Osteoblast (primary cell): Measurements from ENCODE around the gene RBM19. TPM values are rescaled to one million over a fixed set of nuclear protein-coding genes. Genes with fewer than 3 reads are reported as not detected.

Experiments
- DNase-seq: peaks from one replicate; pipeline ENCODE4 v3.0.0; 2011; ENCODE audit warnings: low spot score, mixed read lengths; ENCODE audit not compliant: insufficient read length; ENCODE audit errors: missing footprints
- H2AFZ ChIP-seq: 2 replicates; pipeline ENCODE4 v1.6.0; 2011; ENCODE audit warnings: mild to moderate bottlenecking, low read length
- H3K27ac ChIP-seq: 2 replicates; pipeline ENCODE4 v1.5.1; 2011; ENCODE audit warnings: mild to moderate bottlenecking, low read depth, low read length, moderate library complexity
- H3K27me3 ChIP-seq: 2 replicates; pipeline ENCODE4 v1.6.0; 2012; ENCODE audit warnings: mild to moderate bottlenecking, control low read depth, inconsistent platforms, low read length, moderate library complexity; ENCODE audit not compliant: insufficient read depth
- H3K36me3 ChIP-seq: 2 replicates; pipeline ENCODE4 v1.5.1; 2011; ENCODE audit warnings: mild to moderate bottlenecking, low read length, control low read depth, moderate library complexity; ENCODE audit not compliant: insufficient read depth
- H3K4me1 ChIP-seq: 2 replicates; pipeline ENCODE4 v1.5.1; 2011; ENCODE audit warnings: mild to moderate bottlenecking, low read length, control low read depth, moderate library complexity; ENCODE audit not compliant: insufficient read depth
- H3K4me2 ChIP-seq: 2 replicates; pipeline ENCODE4 v1.6.0; 2011; ENCODE audit warnings: mild to moderate bottlenecking, low read length; ENCODE audit not compliant: insufficient read depth
- H3K4me3 ChIP-seq: fragments of 200-600 bp; sonication (generic); 3 replicates; pipeline ENCODE4 v1.5.1; 2012; ENCODE audit warnings: mild to moderate bottlenecking, low read length, inconsistent platforms; ENCODE audit not compliant: insufficient read depth
- H3K79me2 ChIP-seq: 2 replicates; pipeline ENCODE4 v1.6.0; 2012; ENCODE audit warnings: mild to moderate bottlenecking, low read length, control low read depth, inconsistent platforms; ENCODE audit not compliant: insufficient read depth
- H3K9me3 ChIP-seq: 2 replicates; pipeline ENCODE4 v1.5.1; 2011; ENCODE audit warnings: low read depth, low read length, control low read depth
- H4K20me1 ChIP-seq: 2 replicates; pipeline ENCODE4 v1.6.0; 2012; ENCODE audit warnings: mild to moderate bottlenecking, low read length, control low read depth; ENCODE audit not compliant: insufficient read depth
- CTCF ChIP-seq: IDR thresholded peaks from 2 replicates; pipeline ENCODE4 v1.5.1; 2011; ENCODE audit warnings: mild to moderate bottlenecking, low read depth, low read length, moderate library complexity; ENCODE audit errors: extremely low read depth
- total RNA-seq: library from RNA; depleted of rRNA; stranded (reverse); fragments of >200 nt; gene quantifications from 2 replicates; pipeline ENCODE4 v1.2.3, GENCODE V29; 2012

The RBM19 gene
- total RNA-seq, 1 donor: 27.5 TPM

GRCh38 chr12:113932381-113933196 lies 33.5 kb downstream of the RBM19 start:
- Histone ChIP-seq H3K27ac (peak overlapping the region; percentile 65), H3K79me2 (no peaks in the 10 kb centered on the region), H3K27me3 (no peaks in the 10 kb centered on the region), H3K4me2 (no peak overlapping the region), H3K4me1 (peaks cover 13% of the 10 kb centered on the region), H3K36me3 (peaks cover 23% of the 10 kb centered on the region), H4K20me1 (no peaks in the 10 kb centered on the region), H3K4me3 (no peak overlapping the region), H3K9me3 (no peaks in the 10 kb centered on the region), H2AFZ (peak overlapping the region; percentile 41)
- peak; percentile 87 for DNase-seq
- TF ChIP-seq CTCF: no peak

GRCh38 chr12:113931517-113931916 lies 34.6 kb downstream of the RBM19 start:
- H3K79me2 ChIP-seq: no peaks in the 10 kb centered on the region
- H3K9me3 ChIP-seq: no peaks in the 10 kb centered on the region
- no peaks in the 10 kb centered on the region for H3K27me3 ChIP-seq
- DNase-seq: no peak
- no peak for TF ChIP-seq CTCF
- no peak overlapping the region for H2AFZ ChIP-seq
- no peak overlapping the region for H3K4me2 ChIP-seq
- H3K27ac ChIP-seq: no peak overlapping the region
- peaks cover 18% of the 10 kb centered on the region for H3K36me3 ChIP-seq
- no peaks in the 10 kb centered on the region for H4K20me1 ChIP-seq
- peaks cover 13% of the 10 kb centered on the region for H3K4me1 ChIP-seq
- no peak overlapping the region for H3K4me3 ChIP-seq

GRCh38 chr12:113930249-113930648 lies 35.9 kb downstream of the RBM19 start:
- DNase-seq: no peak
- no peak for TF ChIP-seq CTCF
- Histone ChIP-seq H3K79me2 (no peaks in the 10 kb centered on the region), H2AFZ (no peak overlapping the region), H3K9me3 (no peaks in the 10 kb centered on the region), H3K4me3 (no peak overlapping the region), H3K4me2 (no peak overlapping the region), H3K27me3 (no peaks in the 10 kb centered on the region), H3K4me1 (peaks cover 13% of the 10 kb centered on the region), H3K36me3 (peaks cover 25% of the 10 kb centered on the region), H4K20me1 (no peaks in the 10 kb centered on the region), H3K27ac (no peak overlapping the region)

- Histone ChIP-seq H3K36me3 (peaks cover 26% of the 10 kb centered on the region), H3K9me3 (no peaks in the 10 kb centered on the region), H3K27ac (no peak overlapping the region), H3K4me3 (no peak overlapping the region), H4K20me1 (no peaks in the 10 kb centered on the region), H3K27me3 (no peaks in the 10 kb centered on the region), H3K4me1 (peaks cover 13% of the 10 kb centered on the region), H3K4me2 (no peak overlapping the region), H2AFZ (no peak overlapping the region), H3K79me2 (no peaks in the 10 kb centered on the region)
- no peak for DNase-seq
- no peak for TF ChIP-seq CTCF
These were observed 36.7 kb downstream of the RBM19 start for GRCh38 chr12:113929312-113929989.
